ENCODE results near the gene HOXD11. TPM values are rescaled to one million over a fixed set of nuclear protein-coding genes. Genes with fewer than 3 reads are reported as not detected.

HOXD11 gene
- total RNA-seq, 1 experiment from 2014 or later: not detected

Small RNA genes lying within 50 kb of the gene (small RNA-seq; reads per million reads assigned to genes)
- 8.2 reads per million, percentile 87 among the genes with 10 or more reads in this experiment for gene MIR10B

Other genes with a start within 250 kb of the HOXD11 start
- 8.9 and 14.6 TPM in 2 replicates for gene LNPK, start 105.0 kb upstream of the HOXD11 start, total RNA-seq (2014; rRNA removed; shearing (Covaris generic))
- 0.03 TPM in 1 of 2 replicates, not detected in the other for gene EVX2, start 23.3 kb upstream of the HOXD11 start, total RNA-seq (2014; rRNA removed; shearing (Covaris generic))
- 1.4 and 1.5 TPM in 2 replicates for gene HOXD13, start 14.6 kb upstream of the HOXD11 start, total RNA-seq (2014; rRNA removed; shearing (Covaris generic))
- gene HOXD12, start 7.5 kb upstream of the HOXD11 start, total RNA-seq (2014; rRNA removed; shearing (Covaris generic)): 2.2 TPM in 1 of 2 replicates, not detected in the other
- gene HOXD10, start 9.5 kb downstream of the HOXD11 start, total RNA-seq (2014; rRNA removed; shearing (Covaris generic)): not detected in 2 replicates
- gene HOXD9, start 15.4 kb downstream of the HOXD11 start, total RNA-seq (2014; rRNA removed; shearing (Covaris generic)): not detected in 2 replicates
- gene HOXD8, start 22.4 kb downstream of the HOXD11 start, total RNA-seq (2014; rRNA removed; shearing (Covaris generic)): not detected in 2 replicates
- not detected in 2 replicates for gene HOXD4, start 44.3 kb downstream of the HOXD11 start, total RNA-seq (2014; rRNA removed; shearing (Covaris generic))
- not detected in 2 replicates for gene HOXD3, start 50.0 kb downstream of the HOXD11 start, total RNA-seq (2014; rRNA removed; shearing (Covaris generic))
- gene HOXD1, start 81.4 kb downstream of the HOXD11 start, total RNA-seq (2014; rRNA removed; shearing (Covaris generic)): not detected in 2 replicates
- 47.7 and 50.7 TPM in 2 replicates for gene MTX2, start 162.2 kb downstream of the HOXD11 start, total RNA-seq (2014; rRNA removed; shearing (Covaris generic))